ENCODE results near the gene MYCT1. TPM values are rescaled to one million over a fixed set of nuclear protein-coding genes. Genes with fewer than 3 reads are reported as not detected.

The MYCT1 gene
- total and polyA plus RNA-seq, 8 donors: 0.29 to 18.5 (median 2.6) TPM

- Histone ChIP-seq H3K4me3 (no peak overlapping the region), H3K36me3 (no peaks in the 10 kb centered on the region), H3K4me1 (no peaks in the 10 kb centered on the region), H3K9me3 (no peaks in the 10 kb centered on the region), H3K27ac (no peak overlapping the region), H3K27me3 (no peaks in the 10 kb centered on the region)
- TF ChIP-seq EP300 (IDR thresholded peaks at IDR 0.05) (no peak), CTCF (IDR thresholded peaks at IDR 0.05) (no peak), POLR2A (IDR thresholded peaks at IDR 0.05) (no peak), POLR2AphosphoS5 (IDR thresholded peaks at IDR 0.05) (no peak)
- intact Hi-C loops (cut with DNase I; ENCODE audit: low total_unique reads): no loop called here
- DNase-seq: no peak
- 75 to 87% (median 81%) methylated on average over 1 to 2 of the region's 2 CpGs for WGBS, 5 donors
Observed at GRCh38 chr6:152769993-152770392, 72.3 kb downstream of the MYCT1 start.

- DNase-seq: no peak
- Histone ChIP-seq H3K4me1 (no peaks in the 10 kb centered on the region), H3K27ac (no peak overlapping the region), H3K36me3 (no peaks in the 10 kb centered on the region), H3K9me3 (no peaks in the 10 kb centered on the region), H3K4me3 (no peak overlapping the region), H3K27me3 (no peaks in the 10 kb centered on the region)
- 72 to 80% (median 76%) methylated on average over 5 of the region's 5 CpGs for WGBS, 5 donors
- no peak for TF ChIP-seq POLR2AphosphoS5 (IDR thresholded peaks at IDR 0.05)
- no peak for TF ChIP-seq CTCF (IDR thresholded peaks at IDR 0.05)
- no peak for TF ChIP-seq POLR2A (IDR thresholded peaks at IDR 0.05)
- TF ChIP-seq EP300 (IDR thresholded peaks at IDR 0.05): no peak
- intact Hi-C loops (cut with DNase I; ENCODE audit: low total_unique reads): no loop called here
Observed at GRCh38 chr6:152771061-152771687, 73.5 kb downstream of the MYCT1 start.

Other genes with a start within 250 kb of the MYCT1 start
- gene SYNE1, start 60.5 kb upstream of the MYCT1 start, total RNA-seq: 100 to 1,000 TPM in 4 of 5 donors, 10 to 100 TPM in 1; 77.2 to 279 (median 167) TPM
- 10 to 100 TPM; 12.8 to 13.6 (median 13.5) TPM for gene SYNE1, start 60.5 kb upstream of the MYCT1 start, polyA plus RNA-seq
- 10 to 100 TPM in 3 of 5 donors, 1 to 10 TPM in 1, under 1 TPM in 1; 0.87 to 30.9 (median 19.5) TPM for gene VIP, start 52.9 kb downstream of the MYCT1 start, total RNA-seq
- gene VIP, start 52.9 kb downstream of the MYCT1 start, polyA plus RNA-seq: 10 to 100 TPM in 1 of 3 donors, 1 to 10 TPM in 1, not detected in 1; 2.1 to 13.4 TPM